ENCODE data around the gene TRIP4. TPM values are rescaled to one million over a fixed set of nuclear protein-coding genes. Genes with fewer than 3 reads are reported as not detected.

TRIP4 gene
- total and polyA plus RNA-seq, 9 of the 15 experiments (the other 6 are each of a cell fraction or from before 2014, with no cell fraction given) = 7.6 to 23.3 (median 16.7) TPM

- TF ChIP-seq ZBTB12 (CRISPR knock-in tag; IDR thresholded peaks at IDR 0.05) (no peak), POU5F1 (IDR thresholded peaks at IDR 0.05; ENCODE audit: borderline replicate concordance, low read depth, low read length, partially characterized antibody) (no peak), ZNF197 (CRISPR knock-in tag; IDR thresholded peaks at IDR 0.05; ENCODE audit: low read depth) (no peak), RBM39 (optimal IDR thresholded peaks at IDR 0.05; ENCODE audit: low read depth, low read length) (no peak), MBD2 (IDR thresholded peaks at IDR 0.05; ENCODE audit: borderline replicate concordance, low read depth) (peak; percentile 99), ATF1 (CRISPR knock-in tag; IDR thresholded peaks at IDR 0.05) (no peak), ATF1 (tag; IDR thresholded peaks at IDR 0.05) (peak; percentile 94), RBFOX2 (IDR thresholded peaks at IDR 0.05; ENCODE audit: low read depth, low read length) (peak; percentile 95), SIN3A (IDR thresholded peaks at IDR 0.05; ENCODE audit: borderline replicate concordance in 2 of 2, control insufficient read depth in 1 of 2, low read depth in 2 of 2, low read length in 2 of 2) (peak in 1 of 2 experiments; percentile 54; a peak in 2 of 4 replicates), EP400 (IDR thresholded peaks at IDR 0.05) (peak; percentile 86), ZFX (CRISPR knock-in tag; IDR thresholded peaks at IDR 0.05) (peak; percentile 85), HCFC1 (IDR thresholded peaks at IDR 0.05; ENCODE audit: low read depth, low read length) (peak; percentile 27; the same call in 1 of the 2 replicates), HES1 (IDR thresholded peaks at IDR 0.05; ENCODE audit: low read depth) (no peak), CHD4 (IDR thresholded peaks at IDR 0.05; ENCODE audit: insufficient read depth, insufficient replicate concordance, low read depth, low read length, poor library complexity, severe bottlenecking) (no peak), BRD4 (IDR thresholded peaks at IDR 0.05) (0 out of 2 replicates have a peak, but pooled peaks have one; percentile 43), POLR2B (IDR thresholded peaks at IDR 0.05; ENCODE audit: low read depth, partially characterized antibody) (peak; percentile 92), MAX (CRISPR knock-in tag; IDR thresholded peaks at IDR 0.05) (peak; percentile 68; the same call in 1 of the 2 replicates), FOS (IDR thresholded peaks at IDR 0.05; ENCODE audit: extremely low read depth, insufficient read length) (peak; percentile 97), MYBL2 (IDR thresholded peaks at IDR 0.05; ENCODE audit: low read depth) (peak; percentile 48; the same call in 1 of the 2 replicates), MYBL2 (CRISPR knock-in tag; IDR thresholded peaks at IDR 0.05; ENCODE audit: borderline replicate concordance) (no peak), ARID3A (IDR thresholded peaks at IDR 0.05; ENCODE audit: borderline replicate concordance, low read depth, low read length) (no peak), HMGN3 (IDR thresholded peaks at IDR 0.05; ENCODE audit: borderline replicate concordance, extremely low read depth, insufficient read length, low read depth, low read length) (peak; percentile 66), TFAP4 (CRISPR knock-in tag; IDR thresholded peaks at IDR 0.05; ENCODE audit: borderline replicate concordance) (peak; percentile 69; the same call in 1 of the 2 replicates)
Observed at GRCh38 chr15:64381000-64381751, 6.5 kb upstream of the TRIP4 start, which contains the start of gene PCLAF (continued).

Measured in K562 (cell line).